ENCODE results near the gene HEPH.
"Not testable (repeated sequence)": the region's sequence is repeated elsewhere in the genome, so short reads cannot be mapped to it uniquely, and the experiment has no call there.

HEPH gene

GRCh38 chrX:66203114-66203513 lies 39.1 kb downstream of the HEPH start:
- DNase-seq (ENCODE audit: low read depth), result no peak

GRCh38 chrX:66221856-66222255 lies 57.8 kb downstream of the HEPH start:
- no peak for DNase-seq (ENCODE audit: low read depth)

- DNase-seq (ENCODE audit: low read depth), result no peak
Observed at GRCh38 chrX:66232296-66232695, 68.2 kb downstream of the HEPH start.

GRCh38 chrX:66233209-66233608 lies 69.2 kb downstream of the HEPH start:
- DNase-seq (ENCODE audit: low read depth), result no peak

- DNase-seq (ENCODE audit: low read depth), result not testable (repeated sequence)
Observed at GRCh38 chrX:66233904-66234303, 69.9 kb downstream of the HEPH start.

GRCh38 chrX:66255359-66255967 lies 91.4 kb downstream of the HEPH start:
- no peak for DNase-seq (ENCODE audit: low read depth)

GRCh38 chrX:66262807-66263206 lies 98.8 kb downstream of the HEPH start:
- DNase-seq (ENCODE audit: low read depth), result no peak
